A549 treated with DMSO at 1 μM for 4 hours (cell line): ENCODE data around the gene SMYD3. TPM values are rescaled to one million over a fixed set of nuclear protein-coding genes. Genes with fewer than 3 reads are reported as not detected.

Experiments
- total RNA-seq: library from RNA; stranded (reverse); fragments of 200-300 nt; extraction: Qiagen RNA extraction; gene quantifications from 5 replicates; pipeline ENCODE4 v1.2.3, GENCODE V29; 2022; ENCODE audit warnings: low read depth

SMYD3 gene
- total RNA-seq: 12.7 to 15.2 TPM (median 14.5 TPM) in 5 replicates

GRCh38 chr1:246506674-246507481 is at the start of gene SMYD3:
SMYD3 (minus strand) TSS chr1:246507279.

Other genes with a start within 250 kb of the SMYD3 start
- gene TFB2M, start 59.0 kb upstream of the SMYD3 start, total RNA-seq: 36.5 to 44.9 TPM (median 44.5 TPM) in 5 replicates
- gene CNST, start 59.2 kb upstream of the SMYD3 start, total RNA-seq: 7.8 to 10.7 TPM (median 9.4 TPM) in 5 replicates
- 44.2 to 51.5 TPM (median 48.7 TPM) in 5 replicates for gene SCCPDH, start 217.1 kb upstream of the SMYD3 start, total RNA-seq